OCI-LY1 (cell line): Measurements from ENCODE around the gene PFKL.

Source experiments
- H2AFZ ChIP-seq: fragments of 200-600 bp; sonication (generic), shearing (Covaris generic); 2 replicates; pipeline ENCODE4 v1.6.0; 2014; ENCODE audit warnings: antibody characterized with exemption, mild to moderate bottlenecking, low read length
- H3F3A ChIP-seq: fragments of 200-600 bp; sonication (generic), shearing (Covaris generic); 2 replicates; pipeline ENCODE4 v1.6.0; 2014; ENCODE audit warnings: mild to moderate bottlenecking, antibody characterized with exemption, low read length, moderate library complexity; ENCODE audit not compliant: insufficient read depth
- H3K27ac ChIP-seq: fragments of 200-600 bp; sonication (generic); 2 replicates; pipeline ENCODE4 v1.5.1; 2014; ENCODE audit warnings: low read length, mixed run types, mild to moderate bottlenecking, low read depth; ENCODE audit not compliant: poor library complexity, severe bottlenecking
- H3K27me3 ChIP-seq: fragments of 200-600 bp; sonication (generic); 2 replicates; pipeline ENCODE4 v1.6.0; 2014; ENCODE audit warnings: antibody characterized with exemption, mild to moderate bottlenecking, low read length, moderate library complexity; ENCODE audit not compliant: insufficient read depth
- H3K36me3 ChIP-seq: fragments of 200-600 bp; sonication (generic); 2 replicates; pipeline ENCODE4 v1.6.1; 2014; ENCODE audit warnings: mild to moderate bottlenecking, antibody characterized with exemption, low read length, moderate library complexity, mixed read lengths; ENCODE audit not compliant: insufficient read depth
- H3K4me1 ChIP-seq: fragments of 200-600 bp; sonication (generic); 2 replicates; pipeline ENCODE4 v1.5.1; 2014; ENCODE audit warnings: mild to moderate bottlenecking, low read length, moderate library complexity; ENCODE audit not compliant: insufficient read depth, severe bottlenecking
- H3K4me2 ChIP-seq: fragments of 200-600 bp; sonication (generic), shearing (Covaris generic); 2 replicates; pipeline ENCODE4 v1.6.1; 2014; ENCODE audit warnings: low read length
- H3K4me3 ChIP-seq: fragments of 200-600 bp; sonication (generic); 2 replicates; pipeline ENCODE4 v1.5.1; 2014; ENCODE audit warnings: low read length, low read depth, mild to moderate bottlenecking, mixed read lengths; ENCODE audit not compliant: poor library complexity, severe bottlenecking
- H3K79me2 ChIP-seq: fragments of 200-600 bp; shearing (Covaris generic); 2 replicates; pipeline ENCODE4 v1.6.1; 2016; ENCODE audit warnings: mixed run types, low read length, mixed read lengths; ENCODE audit not compliant: insufficient read depth
- H3K9ac ChIP-seq: fragments of 200-600 bp; sonication (generic), shearing (Covaris generic); 2 replicates; pipeline ENCODE4 v1.6.1; 2014; ENCODE audit warnings: mild to moderate bottlenecking, low read length, mixed read lengths
- H3K9me2 ChIP-seq: fragments of 200-600 bp; sonication (generic), shearing (Covaris generic); 2 replicates; pipeline ENCODE4 v1.6.1; 2014; ENCODE audit warnings: low read depth, mild to moderate bottlenecking, low read length, mixed read lengths
- H3K9me3 ChIP-seq: fragments of 200-600 bp; shearing (Covaris generic); 2 replicates; pipeline ENCODE4 v1.6.1; 2014; ENCODE audit warnings: low read length, mixed read lengths
- H4K20me1 ChIP-seq: fragments of 200-600 bp; sonication (generic), shearing (Covaris generic); 2 replicates; pipeline ENCODE4 v1.6.0; 2016; ENCODE audit warnings: mild to moderate bottlenecking, low read length; ENCODE audit not compliant: insufficient read depth
- CTCF ChIP-seq: fragments of 200-600 bp; sonication (generic), shearing (Covaris generic); IDR thresholded peaks from 2 replicates; pipeline ENCODE4 v1.5.1; 2017; ENCODE audit warnings: mild to moderate bottlenecking, antibody characterized with exemption, low read length, moderate library complexity, mixed read lengths
- EZH2 ChIP-seq: fragments of 200-600 bp; sonication (generic), shearing (Covaris generic); IDR thresholded peaks from 2 replicates; pipeline ENCODE4 v1.8.0; 2017; ENCODE audit warnings: borderline replicate concordance, mixed run types, mild to moderate bottlenecking, antibody characterized with exemption, low read length, moderate library complexity, mixed read lengths

Gene PFKL

GRCh38 chr21:44306936-44307704 is 7.3 kb downstream of the PFKL start:
- Histone ChIP-seq H3K9me3 (no peaks in the 10 kb centered on the region), H3K36me3 (peaks cover 40% of the 10 kb centered on the region; the same call in 1 of the 2 replicates), H3K4me1 (peaks cover 22% of the 10 kb centered on the region), H4K20me1 (no peaks in the 10 kb centered on the region), H3K9me2 (no peaks in the 10 kb centered on the region), H3K9ac (no peak overlapping the region), H2AFZ (no peak overlapping the region), H3K4me2 (no peak overlapping the region), H3K27ac (no peak overlapping the region), H3K79me2 (no peaks in the 10 kb centered on the region), H3F3A (no peaks in the 10 kb centered on the region), H3K4me3 (no peak overlapping the region), H3K27me3 (no peaks in the 10 kb centered on the region)
- no peak for TF ChIP-seq EZH2
- TF ChIP-seq CTCF: no peak

- H3K9ac ChIP-seq: no peak overlapping the region
- no peaks in the 10 kb centered on the region for H3F3A ChIP-seq
- no peaks in the 10 kb centered on the region for H3K27me3 ChIP-seq
- no peaks in the 10 kb centered on the region for H3K4me1 ChIP-seq
- H3K9me2 ChIP-seq: no peaks in the 10 kb centered on the region
- no peak overlapping the region for H2AFZ ChIP-seq
- peaks cover 55% of the 10 kb centered on the region; the same call in 1 of the 2 replicates for H3K36me3 ChIP-seq
- peak; percentile 25 for TF ChIP-seq CTCF
- TF ChIP-seq EZH2: no peak
- no peak overlapping the region for H3K27ac ChIP-seq
- no peaks in the 10 kb centered on the region for H3K79me2 ChIP-seq
- no peak overlapping the region for H3K4me2 ChIP-seq
- H3K9me3 ChIP-seq: no peaks in the 10 kb centered on the region
- no peaks in the 10 kb centered on the region for H4K20me1 ChIP-seq
- H3K4me3 ChIP-seq: no peak overlapping the region
Observed at GRCh38 chr21:44310628-44311507, 11.0 kb downstream of the PFKL start.

- no peak overlapping the region for H2AFZ ChIP-seq
- TF ChIP-seq CTCF (no peak), EZH2 (no peak)
- no peaks in the 10 kb centered on the region for H3K9me3 ChIP-seq
- no peak overlapping the region for H3K27ac ChIP-seq
- H3K79me2 ChIP-seq: no peaks in the 10 kb centered on the region
- no peaks in the 10 kb centered on the region for H3K9me2 ChIP-seq
- no peaks in the 10 kb centered on the region for H3K4me1 ChIP-seq
- no peaks in the 10 kb centered on the region for H4K20me1 ChIP-seq
- H3K4me3 ChIP-seq: no peak overlapping the region
- H3K9ac ChIP-seq: no peak overlapping the region
- H3K27me3 ChIP-seq: no peaks in the 10 kb centered on the region
- H3F3A ChIP-seq: no peaks in the 10 kb centered on the region
- H3K4me2 ChIP-seq: no peak overlapping the region
- peaks cover 59% of the 10 kb centered on the region for H3K36me3 ChIP-seq
Observed at GRCh38 chr21:44312089-44312488, 12.2 kb downstream of the PFKL start.
